Chondrocyte (in vitro differentiated cells): ENCODE results near the gene TMEM88. TPM values are rescaled to one million over a fixed set of nuclear protein-coding genes. Genes with fewer than 3 reads are reported as not detected.

ENCODE experiments used
- DNase-seq: peaks from one replicate; pipeline ENCODE4 v3.0.0; 2021; ENCODE audit warnings: mixed read lengths, low spot score
- H3K27ac Mint-ChIP-seq: one replicate; pipeline ENCODE4 v1.8.0; 2021; ENCODE audit warnings: mild to moderate bottlenecking, moderate library complexity, mixed read lengths; ENCODE audit not compliant: unreplicated experiment
- H3K27me3 Mint-ChIP-seq: 2 replicates; pipeline ENCODE4 v1.8.0; 2021; ENCODE audit warnings: low read depth, mixed read lengths
- H3K36me3 Mint-ChIP-seq: 2 replicates; pipeline ENCODE4 v1.8.0; 2021; ENCODE audit warnings: low read depth, mixed read lengths
- H3K4me1 Mint-ChIP-seq: 2 replicates; pipeline ENCODE4 v1.8.0; 2021; ENCODE audit warnings: low read depth, mild to moderate bottlenecking, mixed read lengths
- H3K4me3 Mint-ChIP-seq: one replicate; pipeline ENCODE4 v1.8.0; 2021; ENCODE audit warnings: mild to moderate bottlenecking, moderate library complexity, mixed read lengths; ENCODE audit not compliant: unreplicated experiment
- H3K9me3 Mint-ChIP-seq: 2 replicates; pipeline ENCODE4 v1.8.0; 2021; ENCODE audit warnings: low read depth, mixed read lengths
- CTCF ChIP-seq: fragments of 200-600 bp; sonication (generic); IDR thresholded peaks from 2 replicates; pipeline ENCODE4 v1.5.0; 2021; ENCODE audit warnings: antibody characterized with exemption, mild to moderate bottlenecking, moderate library complexity
- total RNA-seq: library from RNA; stranded (reverse); gene quantifications from 3 replicates; pipeline ENCODE4 v1.2.1, GENCODE V29; 2021

Gene TMEM88
- total RNA-seq, 1 donor from 2014 or later: 1.9 TPM

GRCh38 chr17:7889166-7889955 is 34.5 kb downstream of the TMEM88 start:
- DNase-seq: no peak
- H3K27ac Mint-ChIP-seq: no peak overlapping the region

GRCh38 chr17:7893187-7893880 is 38.5 kb downstream of the TMEM88 start:
- TF ChIP-seq CTCF: no peak
- H3K27ac Mint-ChIP-seq: no peak overlapping the region
- no peaks in the 10 kb centered on the region for H3K4me1 Mint-ChIP-seq
- no peaks in the 10 kb centered on the region for H3K27me3 Mint-ChIP-seq
- no peak overlapping the region for H3K4me3 Mint-ChIP-seq
- H3K9me3 Mint-ChIP-seq: no peaks in the 10 kb centered on the region
- DNase-seq: no peak
- peaks cover 43% of the 10 kb centered on the region for H3K36me3 Mint-ChIP-seq

More at GRCh38 chr17:7889166-7889955, 34.5 kb downstream of the TMEM88 start:
- Mint-ChIP-seq H3K36me3 (peaks cover 16% of the 10 kb centered on the region), H3K4me1 (no peaks in the 10 kb centered on the region), H3K9me3 (no peaks in the 10 kb centered on the region), H3K27me3 (no peaks in the 10 kb centered on the region), H3K4me3 (no peak overlapping the region)
- peak; percentile 75 for TF ChIP-seq CTCF

GRCh38 chr17:7894226-7894625 is 39.4 kb downstream of the TMEM88 start:
- no peak overlapping the region for H3K4me3 Mint-ChIP-seq
- H3K4me1 Mint-ChIP-seq: no peaks in the 10 kb centered on the region

GRCh38 chr17:7894866-7895265 is 40.0 kb downstream of the TMEM88 start:
- H3K9me3 Mint-ChIP-seq: no peaks in the 10 kb centered on the region
- no peak overlapping the region for H3K27ac Mint-ChIP-seq
- DNase-seq: no peak
- H3K4me1 Mint-ChIP-seq: no peaks in the 10 kb centered on the region
- peaks cover 53% of the 10 kb centered on the region for H3K36me3 Mint-ChIP-seq
- no peaks in the 10 kb centered on the region for H3K27me3 Mint-ChIP-seq
- no peak overlapping the region for H3K4me3 Mint-ChIP-seq
- no peak for TF ChIP-seq CTCF

More at GRCh38 chr17:7894226-7894625, 39.4 kb downstream of the TMEM88 start:
- Mint-ChIP-seq H3K27ac (no peak overlapping the region), H3K36me3 (peaks cover 48% of the 10 kb centered on the region), H3K9me3 (no peaks in the 10 kb centered on the region), H3K27me3 (no peaks in the 10 kb centered on the region)
- no peak for DNase-seq
- TF ChIP-seq CTCF: no peak

GRCh38 chr17:7897090-7897489 is 42.2 kb downstream of the TMEM88 start:
- TF ChIP-seq CTCF: no peak
- Mint-ChIP-seq H3K4me3 (no peak overlapping the region), H3K27me3 (no peaks in the 10 kb centered on the region), H3K36me3 (peaks cover 60% of the 10 kb centered on the region), H3K9me3 (no peaks in the 10 kb centered on the region), H3K4me1 (no peaks in the 10 kb centered on the region), H3K27ac (no peak overlapping the region)
- DNase-seq: no peak
